HepG2 (cell line): ENCODE results near the gene ETFB. TPM values are rescaled to one million over a fixed set of nuclear protein-coding genes. Genes with fewer than 3 reads are reported as not detected.

Source experiments
- CC2D1A ChIP-seq: sonication (generic); formaldehyde crosslinking; IDR thresholded peaks from 2 replicates; pipeline ENCODE4 v1.8.1; 2023; ENCODE audit warnings: mild to moderate bottlenecking, missing genetic modification reagents
- IRF2 ChIP-seq: IDR thresholded peaks from 2 replicates; pipeline ENCODE4 v1.6.1; 2018; ENCODE audit warnings: missing genetic modification reagents, missing compliant biosample characterization
- JUND ChIP-seq: sonication (generic); formaldehyde crosslinking; IDR thresholded peaks from 2 replicates; pipeline ENCODE4 v1.8.0; 2022; ENCODE audit warnings: mild to moderate bottlenecking, missing genetic modification reagents
- KDM6A ChIP-seq: IDR thresholded peaks from 2 replicates; pipeline ENCODE4 v1.6.1; 2016; ENCODE audit warnings: low read depth
- MXD4 ChIP-seq: IDR thresholded peaks from 2 replicates; pipeline ENCODE4 v1.6.1; 2016; ENCODE audit warnings: mild to moderate bottlenecking, missing biosample characterization, missing genetic modification reagents
- SMYD3 ChIP-seq: sonication (generic); formaldehyde crosslinking; IDR thresholded peaks from 2 replicates; pipeline ENCODE4 v1.8.1; 2023; ENCODE audit warnings: mild to moderate bottlenecking, missing genetic modification reagents
- SP5 ChIP-seq: IDR thresholded peaks from 2 replicates; pipeline ENCODE4 v1.6.1; 2016; ENCODE audit warnings: low read depth, borderline replicate concordance
- TAF1 ChIP-seq: sonication (generic); formaldehyde crosslinking; IDR thresholded peaks from 2 replicates; pipeline ENCODE4 v1.4.0; 2020; ENCODE audit warnings: missing genetic modification reagents
- ZMYM2 ChIP-seq: sonication (generic); formaldehyde crosslinking; IDR thresholded peaks from 2 replicates; pipeline ENCODE4 v1.8.0; 2022; ENCODE audit warnings: mild to moderate bottlenecking, missing genetic modification reagents
- ZNF557 ChIP-seq: sonication (generic); formaldehyde crosslinking; IDR thresholded peaks from 2 replicates; pipeline ENCODE4 v1.4.0; 2020; ENCODE audit warnings: missing genetic modification reagents
- ZSCAN29 ChIP-seq: sonication (generic); formaldehyde crosslinking; conservative IDR thresholded peaks from 2 replicates; pipeline ENCODE4 v1.4.0; 2020; ENCODE audit warnings: mild to moderate bottlenecking, missing genetic modification reagents
- polyA plus RNA-seq, 8 experiments: library from polyadenylated mRNA; depleted of rRNA in 3 of 8; stranded (reverse) in 7 of 8; unstranded in 1 of 8; fragments of >200 nt; fragmentation: Illumina TruSeq in 4 of 8; extraction: Trizol in 4 of 8; gene quantifications; 2 replicates each; pipeline versions ENCODE4 v1.2.1 to v1.2.3, GENCODE V29; 2011 to 2016; ENCODE audit warnings: low read depth in 4 of 8, missing spikeins in 1 of 8, mixed read lengths in 1 of 8; ENCODE audit not compliant: insufficient read depth in 1 of 8
- total RNA-seq, 5 experiments: library from RNA; depleted of rRNA; stranded (reverse); fragments of >200 nt; fragmentation: Illumina TruSeq; extraction: Trizol; gene quantifications; 2 replicates each; pipeline ENCODE4 v1.2.3, GENCODE V29; 2016; ENCODE audit warnings: low read depth in 1 of 5
- TF ChIP-seq, protein P1 (sequence below): IDR thresholded peaks from 2 replicates; pipeline ENCODE4 v1.6.1; 2016; ENCODE audit warnings: low read depth
- TF ChIP-seq, protein P2 (sequence below): sonication (generic); formaldehyde crosslinking; conservative IDR thresholded peaks from 2 replicates; pipeline ENCODE4 v1.4.0; 2020; ENCODE audit warnings: mild to moderate bottlenecking, missing genetic modification reagents, moderate library complexity
- TF ChIP-seq, protein P3 (sequence below): sonication (generic); formaldehyde crosslinking; IDR thresholded peaks from 2 replicates; pipeline ENCODE4 v1.5.0; 2020; ENCODE audit warnings: mild to moderate bottlenecking, missing genetic modification reagents
- TF ChIP-seq, protein P4 (sequence below): sonication (generic); formaldehyde crosslinking; IDR thresholded peaks from 2 replicates; pipeline ENCODE4 v1.8.0; 2022; ENCODE audit warnings: mild to moderate bottlenecking, missing genetic modification reagents; ENCODE audit not compliant: insufficient replicate concordance
- TF ChIP-seq, protein P5 (sequence below): sonication (generic); formaldehyde crosslinking; IDR thresholded peaks from 2 replicates; pipeline ENCODE4 v1.4.0; 2020; ENCODE audit warnings: mild to moderate bottlenecking, missing genetic modification reagents, borderline replicate concordance

The ETFB gene
- total and polyA plus RNA-seq, 2 of the 13 experiments (the other 11 are each of a cell fraction or from before 2014, with no cell fraction given) = 678 to 1,314 TPM

DNA sequence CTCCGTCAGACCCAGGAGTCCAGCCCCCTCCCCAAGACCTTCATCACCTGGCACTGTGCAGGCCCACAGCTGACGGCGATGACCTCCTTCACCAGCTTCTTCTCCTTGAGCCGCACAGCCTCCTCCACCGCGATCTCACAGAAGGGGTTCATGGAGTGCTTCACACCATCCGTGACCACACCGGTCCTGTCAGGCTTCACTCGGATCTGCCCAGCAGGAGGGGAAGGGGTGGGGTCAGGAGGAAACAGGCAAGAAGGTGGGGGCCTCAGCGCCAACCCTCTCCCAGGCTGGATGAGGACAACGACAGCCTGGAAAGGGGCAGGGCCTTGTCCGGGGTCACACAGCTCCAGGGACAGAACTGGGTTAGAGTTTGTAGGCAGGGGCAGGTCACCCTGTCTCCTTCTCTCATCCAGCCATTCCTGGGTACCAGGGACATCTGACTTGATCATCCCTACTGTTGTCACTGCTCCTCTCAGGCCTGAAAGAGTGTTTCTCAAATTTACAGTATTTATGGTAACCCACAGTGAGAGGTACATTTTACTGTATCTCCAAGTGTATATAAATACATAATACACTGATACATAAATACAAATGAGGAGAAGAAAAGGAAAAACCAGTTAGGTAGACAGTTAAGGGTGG is 12.0 kb downstream of the ETFB start (continued):
- TF ChIP-seq, protein P1, sequence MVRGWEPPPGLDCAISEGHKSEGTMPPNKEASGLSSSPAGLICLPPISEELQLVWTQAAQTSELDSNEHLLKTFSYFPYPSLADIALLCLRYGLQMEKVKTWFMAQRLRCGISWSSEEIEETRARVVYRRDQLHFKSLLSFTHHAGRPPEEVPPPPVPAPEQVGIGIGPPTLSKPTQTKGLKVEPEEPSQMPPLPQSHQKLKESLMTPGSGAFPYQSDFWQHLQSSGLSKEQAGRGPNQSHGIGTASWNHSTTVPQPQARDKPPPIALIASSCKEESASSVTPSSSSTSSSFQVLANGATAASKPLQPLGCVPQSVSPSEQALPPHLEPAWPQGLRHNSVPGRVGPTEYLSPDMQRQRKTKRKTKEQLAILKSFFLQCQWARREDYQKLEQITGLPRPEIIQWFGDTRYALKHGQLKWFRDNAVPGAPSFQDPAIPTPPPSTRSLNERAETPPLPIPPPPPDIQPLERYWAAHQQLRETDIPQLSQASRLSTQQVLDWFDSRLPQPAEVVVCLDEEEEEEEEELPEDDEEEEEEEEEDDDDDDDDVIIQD = no peak
- TF ChIP-seq ZNF557 (CRISPR knock-in tag) = no peak
- TF ChIP-seq JUND (CRISPR knock-in tag) = peak; percentile 61; the same call in 1 of the 2 replicates
- TF ChIP-seq SMYD3 (CRISPR knock-in tag) = peak; percentile 66; the same call in 1 of the 2 replicates
- 0 out of 2 replicates have a peak, but pooled peaks have one; percentile 33 for TF ChIP-seq CC2D1A
- no peak; the same call in 1 of the 2 replicates for TF ChIP-seq ZSCAN29 (CRISPR knock-in tag)
- TF ChIP-seq SP5 (CRISPR knock-in tag) = peak; percentile 80
- TF ChIP-seq TAF1 = peak; percentile 62
- TF ChIP-seq, protein P2, sequence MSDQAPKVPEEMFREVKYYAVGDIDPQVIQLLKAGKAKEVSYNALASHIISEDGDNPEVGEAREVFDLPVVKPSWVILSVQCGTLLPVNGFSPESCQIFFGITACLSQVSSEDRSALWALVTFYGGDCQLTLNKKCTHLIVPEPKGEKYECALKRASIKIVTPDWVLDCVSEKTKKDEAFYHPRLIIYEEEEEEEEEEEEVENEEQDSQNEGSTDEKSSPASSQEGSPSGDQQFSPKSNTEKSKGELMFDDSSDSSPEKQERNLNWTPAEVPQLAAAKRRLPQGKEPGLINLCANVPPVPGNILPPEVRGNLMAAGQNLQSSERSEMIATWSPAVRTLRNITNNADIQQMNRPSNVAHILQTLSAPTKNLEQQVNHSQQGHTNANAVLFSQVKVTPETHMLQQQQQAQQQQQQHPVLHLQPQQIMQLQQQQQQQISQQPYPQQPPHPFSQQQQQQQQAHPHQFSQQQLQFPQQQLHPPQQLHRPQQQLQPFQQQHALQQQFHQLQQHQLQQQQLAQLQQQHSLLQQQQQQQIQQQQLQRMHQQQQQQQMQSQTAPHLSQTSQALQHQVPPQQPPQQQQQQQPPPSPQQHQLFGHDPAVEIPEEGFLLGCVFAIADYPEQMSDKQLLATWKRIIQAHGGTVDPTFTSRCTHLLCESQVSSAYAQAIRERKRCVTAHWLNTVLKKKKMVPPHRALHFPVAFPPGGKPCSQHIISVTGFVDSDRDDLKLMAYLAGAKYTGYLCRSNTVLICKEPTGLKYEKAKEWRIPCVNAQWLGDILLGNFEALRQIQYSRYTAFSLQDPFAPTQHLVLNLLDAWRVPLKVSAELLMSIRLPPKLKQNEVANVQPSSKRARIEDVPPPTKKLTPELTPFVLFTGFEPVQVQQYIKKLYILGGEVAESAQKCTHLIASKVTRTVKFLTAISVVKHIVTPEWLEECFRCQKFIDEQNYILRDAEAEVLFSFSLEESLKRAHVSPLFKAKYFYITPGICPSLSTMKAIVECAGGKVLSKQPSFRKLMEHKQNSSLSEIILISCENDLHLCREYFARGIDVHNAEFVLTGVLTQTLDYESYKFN = no peak
- TF ChIP-seq IRF2 (CRISPR knock-in tag) = no peak
- TF ChIP-seq, protein P3, sequence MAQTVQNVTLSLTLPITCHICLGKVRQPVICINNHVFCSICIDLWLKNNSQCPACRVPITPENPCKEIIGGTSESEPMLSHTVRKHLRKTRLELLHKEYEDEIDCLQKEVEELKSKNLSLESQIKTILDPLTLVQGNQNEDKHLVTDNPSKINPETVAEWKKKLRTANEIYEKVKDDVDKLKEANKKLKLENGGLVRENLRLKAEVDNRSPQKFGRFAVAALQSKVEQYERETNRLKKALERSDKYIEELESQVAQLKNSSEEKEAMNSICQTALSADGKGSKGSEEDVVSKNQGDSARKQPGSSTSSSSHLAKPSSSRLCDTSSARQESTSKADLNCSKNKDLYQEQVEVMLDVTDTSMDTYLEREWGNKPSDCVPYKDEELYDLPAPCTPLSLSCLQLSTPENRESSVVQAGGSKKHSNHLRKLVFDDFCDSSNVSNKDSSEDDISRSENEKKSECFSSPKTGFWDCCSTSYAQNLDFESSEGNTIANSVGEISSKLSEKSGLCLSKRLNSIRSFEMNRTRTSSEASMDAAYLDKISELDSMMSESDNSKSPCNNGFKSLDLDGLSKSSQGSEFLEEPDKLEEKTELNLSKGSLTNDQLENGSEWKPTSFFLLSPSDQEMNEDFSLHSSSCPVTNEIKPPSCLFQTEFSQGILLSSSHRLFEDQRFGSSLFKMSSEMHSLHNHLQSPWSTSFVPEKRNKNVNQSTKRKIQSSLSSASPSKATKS (CRISPR knock-in tag) = no peak
- TF ChIP-seq ZMYM2 = no peak
- TF ChIP-seq, protein P4, sequence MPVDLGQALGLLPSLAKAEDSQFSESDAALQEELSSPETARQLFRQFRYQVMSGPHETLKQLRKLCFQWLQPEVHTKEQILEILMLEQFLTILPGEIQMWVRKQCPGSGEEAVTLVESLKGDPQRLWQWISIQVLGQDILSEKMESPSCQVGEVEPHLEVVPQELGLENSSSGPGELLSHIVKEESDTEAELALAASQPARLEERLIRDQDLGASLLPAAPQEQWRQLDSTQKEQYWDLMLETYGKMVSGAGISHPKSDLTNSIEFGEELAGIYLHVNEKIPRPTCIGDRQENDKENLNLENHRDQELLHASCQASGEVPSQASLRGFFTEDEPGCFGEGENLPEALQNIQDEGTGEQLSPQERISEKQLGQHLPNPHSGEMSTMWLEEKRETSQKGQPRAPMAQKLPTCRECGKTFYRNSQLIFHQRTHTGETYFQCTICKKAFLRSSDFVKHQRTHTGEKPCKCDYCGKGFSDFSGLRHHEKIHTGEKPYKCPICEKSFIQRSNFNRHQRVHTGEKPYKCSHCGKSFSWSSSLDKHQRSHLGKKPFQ = peak; percentile 80
- TF ChIP-seq, protein P5, sequence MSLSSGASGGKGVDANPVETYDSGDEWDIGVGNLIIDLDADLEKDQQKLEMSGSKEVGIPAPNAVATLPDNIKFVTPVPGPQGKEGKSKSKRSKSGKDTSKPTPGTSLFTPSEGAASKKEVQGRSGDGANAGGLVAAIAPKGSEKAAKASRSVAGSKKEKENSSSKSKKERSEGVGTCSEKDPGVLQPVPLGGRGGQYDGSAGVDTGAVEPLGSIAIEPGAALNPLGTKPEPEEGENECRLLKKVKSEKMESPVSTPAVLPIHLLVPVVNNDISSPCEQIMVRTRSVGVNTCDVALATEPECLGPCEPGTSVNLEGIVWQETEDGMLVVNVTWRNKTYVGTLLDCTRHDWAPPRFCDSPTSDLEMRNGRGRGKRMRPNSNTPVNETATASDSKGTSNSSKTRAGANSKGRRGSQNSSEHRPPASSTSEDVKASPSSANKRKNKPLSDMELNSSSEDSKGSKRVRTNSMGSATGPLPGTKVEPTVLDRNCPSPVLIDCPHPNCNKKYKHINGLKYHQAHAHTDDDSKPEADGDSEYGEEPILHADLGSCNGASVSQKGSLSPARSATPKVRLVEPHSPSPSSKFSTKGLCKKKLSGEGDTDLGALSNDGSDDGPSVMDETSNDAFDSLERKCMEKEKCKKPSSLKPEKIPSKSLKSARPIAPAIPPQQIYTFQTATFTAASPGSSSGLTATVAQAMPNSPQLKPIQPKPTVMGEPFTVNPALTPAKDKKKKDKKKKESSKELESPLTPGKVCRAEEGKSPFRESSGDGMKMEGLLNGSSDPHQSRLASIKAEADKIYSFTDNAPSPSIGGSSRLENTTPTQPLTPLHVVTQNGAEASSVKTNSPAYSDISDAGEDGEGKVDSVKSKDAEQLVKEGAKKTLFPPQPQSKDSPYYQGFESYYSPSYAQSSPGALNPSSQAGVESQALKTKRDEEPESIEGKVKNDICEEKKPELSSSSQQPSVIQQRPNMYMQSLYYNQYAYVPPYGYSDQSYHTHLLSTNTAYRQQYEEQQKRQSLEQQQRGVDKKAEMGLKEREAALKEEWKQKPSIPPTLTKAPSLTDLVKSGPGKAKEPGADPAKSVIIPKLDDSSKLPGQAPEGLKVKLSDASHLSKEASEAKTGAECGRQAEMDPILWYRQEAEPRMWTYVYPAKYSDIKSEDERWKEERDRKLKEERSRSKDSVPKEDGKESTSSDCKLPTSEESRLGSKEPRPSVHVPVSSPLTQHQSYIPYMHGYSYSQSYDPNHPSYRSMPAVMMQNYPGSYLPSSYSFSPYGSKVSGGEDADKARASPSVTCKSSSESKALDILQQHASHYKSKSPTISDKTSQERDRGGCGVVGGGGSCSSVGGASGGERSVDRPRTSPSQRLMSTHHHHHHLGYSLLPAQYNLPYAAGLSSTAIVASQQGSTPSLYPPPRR (CRISPR knock-in tag) = no peak; the same call in 1 of the 2 replicates
- TF ChIP-seq KDM6A (CRISPR knock-in tag) = no peak
- TF ChIP-seq MXD4 (CRISPR knock-in tag) = no peak
